Measurements from ENCODE around the gene HOXB8. TPM values are rescaled to one million over a fixed set of nuclear protein-coding genes. Genes with fewer than 3 reads are reported as not detected.

Gene HOXB8
- total RNA-seq, 1 experiment from 2014 or later, result 28.2 TPM

DNA sequence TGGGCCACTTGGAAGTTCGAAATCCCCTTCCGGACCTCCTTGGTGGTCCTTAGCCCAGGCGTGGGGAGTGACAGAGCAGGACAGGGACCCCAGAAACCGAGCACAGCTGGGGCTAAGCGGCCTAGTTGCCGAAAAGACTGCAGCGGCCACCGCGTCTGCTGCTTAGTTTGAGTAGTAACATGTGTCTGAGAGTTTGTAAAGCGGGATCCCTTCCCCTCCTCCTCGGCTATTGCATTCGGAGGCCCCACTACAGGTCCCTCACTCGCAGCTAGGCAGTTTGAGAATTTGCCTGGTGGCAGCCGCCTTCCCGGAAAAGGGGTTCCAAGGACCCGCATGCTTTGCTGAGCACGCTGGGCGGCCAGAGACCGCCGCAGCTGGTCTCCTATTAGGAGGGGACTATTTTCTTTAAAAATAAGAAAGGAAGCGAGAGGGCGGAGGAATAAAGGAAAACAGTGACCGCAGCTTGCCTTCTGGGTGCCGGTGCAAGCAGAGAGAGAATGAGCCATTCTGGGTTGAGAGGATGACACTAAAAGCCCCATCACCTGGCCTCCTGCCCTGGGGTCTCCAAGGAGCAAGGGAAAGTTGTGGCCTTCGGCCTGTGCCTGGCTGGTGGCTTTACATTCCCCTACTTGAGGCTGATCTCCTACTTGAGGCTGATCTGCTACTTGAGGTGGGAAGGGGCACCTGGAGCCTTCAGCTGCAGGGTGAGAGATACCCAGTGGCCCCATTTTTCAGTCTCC is 20.4 kb downstream of the HOXB8 start:
- CTCF ChIA-PET, result interaction anchor here (0.5 to 1.5 kb wide), 2 partner anchors 49 to 259 kb away, joined by 3 to 5 read pairs; no protein-coding TSS in a partner anchor
- Mint-ChIP-seq H3K4me1 (ENCODE audit: low read depth, unreplicated experiment) (peaks cover 71% of the 10 kb centered on the region), H3K27ac (ENCODE audit: unreplicated experiment) (peak overlapping the region; percentile 95)

GRCh38 chr17:48593840-48594537 is 21.1 kb downstream of the HOXB8 start:
- peak overlapping the region; percentile 95 for H3K27ac Mint-ChIP-seq (ENCODE audit: unreplicated experiment)
- peaks cover 99% of the 10 kb centered on the region for H3K36me3 Mint-ChIP-seq (ENCODE audit: insufficient read depth, unreplicated experiment)
- BruUV-seq (replicated peaks), result no TSS peak
- peak; percentile 97 for DNase-seq
- intact Hi-C loops (cut with micrococcal nuclease; ENCODE audit: unreplicated experiment), result no loop called here
- peaks cover 8% of the 10 kb centered on the region for H3K27me3 Mint-ChIP-seq (ENCODE audit: unreplicated experiment)
- peak; percentile 99 for TF ChIP-seq CTCF (IDR thresholded peaks at IDR 0.05; ENCODE audit: unreplicated experiment)
- no peaks in the 10 kb centered on the region for H3K9me3 Mint-ChIP-seq (ENCODE audit: low read depth, unreplicated experiment)
- peaks cover 67% of the 10 kb centered on the region for H3K4me1 Mint-ChIP-seq (ENCODE audit: low read depth, unreplicated experiment)
- CTCF ChIA-PET, result interaction anchor here (1.3 to 1.9 kb wide), 5 partner anchors 209 to 332 kb away, joined by 3 to 7 read pairs (median 5); no protein-coding TSS in a partner anchor
- peak overlapping the region; percentile 88 for H3K4me3 Mint-ChIP-seq (ENCODE audit: low read depth, unreplicated experiment)

More for the DNA sequence above, 20.4 kb downstream of the HOXB8 start:
- intact Hi-C loops (cut with micrococcal nuclease; ENCODE audit: unreplicated experiment), result no loop called here
- DNase-seq, result no peak
- Mint-ChIP-seq H3K4me3 (ENCODE audit: low read depth, unreplicated experiment) (peak overlapping the region; percentile 88), H3K36me3 (ENCODE audit: insufficient read depth, unreplicated experiment) (peaks cover 98% of the 10 kb centered on the region), H3K9me3 (ENCODE audit: low read depth, unreplicated experiment) (no peaks in the 10 kb centered on the region), H3K27me3 (ENCODE audit: unreplicated experiment) (peaks cover 8% of the 10 kb centered on the region)
- no peak for TF ChIP-seq CTCF (IDR thresholded peaks at IDR 0.05; ENCODE audit: unreplicated experiment)
- TSS peak; percentile 28 for BruUV-seq (replicated peaks)

GRCh38 chr17:48593126-48593829 is 21.8 kb downstream of the HOXB8 start, which contains the start of gene HOXB5:
Gene HOXB5 (minus strand): TSS chr17:48593779. CDS start chr17:48593682, 97 bp downstream.
- CTCF ChIA-PET, result interaction anchor here (0.7 to 1.9 kb wide), 11 partner anchors 38 to 334 kb away, joined by 3 to 7 read pairs (median 5); no protein-coding TSS in a partner anchor
- DNase-seq, result peak; percentile 30
- no peaks in the 10 kb centered on the region for H3K9me3 Mint-ChIP-seq (ENCODE audit: low read depth, unreplicated experiment)
- H3K4me1 Mint-ChIP-seq (ENCODE audit: low read depth, unreplicated experiment), result peaks cover 69% of the 10 kb centered on the region
- H3K36me3 Mint-ChIP-seq (ENCODE audit: insufficient read depth, unreplicated experiment), result peaks cover 99% of the 10 kb centered on the region
- H3K27me3 Mint-ChIP-seq (ENCODE audit: unreplicated experiment), result peaks cover 5% of the 10 kb centered on the region
- no peak for TF ChIP-seq CTCF (IDR thresholded peaks at IDR 0.05; ENCODE audit: unreplicated experiment)
- intact Hi-C loops (cut with micrococcal nuclease; ENCODE audit: unreplicated experiment), result no loop called here
- peak within 1 kb of the TSS; percentile 88 for H3K4me3 Mint-ChIP-seq (ENCODE audit: low read depth, unreplicated experiment)
- no TSS peak for BruUV-seq (replicated peaks)
- H3K27ac Mint-ChIP-seq (ENCODE audit: unreplicated experiment), result peak within 1 kb of the TSS; percentile 95

GRCh38 chr17:48592577-48592976 is 22.5 kb downstream of the HOXB8 start:
- CTCF ChIA-PET, result interaction anchor here (0.6 to 1.9 kb wide), 12 partner anchors 37 to 681 kb away, joined by 3 to 7 read pairs (median 5); no protein-coding TSS in a partner anchor
- H3K27me3 Mint-ChIP-seq (ENCODE audit: unreplicated experiment), result no peaks in the 10 kb centered on the region
- H3K36me3 Mint-ChIP-seq (ENCODE audit: insufficient read depth, unreplicated experiment), result peaks cover 99% of the 10 kb centered on the region
- DNase-seq, result no peak
- intact Hi-C loops (cut with micrococcal nuclease; ENCODE audit: unreplicated experiment), result no loop called here
- BruUV-seq (replicated peaks), result no TSS peak
- H3K9me3 Mint-ChIP-seq (ENCODE audit: low read depth, unreplicated experiment), result no peaks in the 10 kb centered on the region
- peaks cover 69% of the 10 kb centered on the region for H3K4me1 Mint-ChIP-seq (ENCODE audit: low read depth, unreplicated experiment)
- peak overlapping the region; percentile 95 for H3K27ac Mint-ChIP-seq (ENCODE audit: unreplicated experiment)
- peak overlapping the region; percentile 88 for H3K4me3 Mint-ChIP-seq (ENCODE audit: low read depth, unreplicated experiment)
- no peak for TF ChIP-seq CTCF (IDR thresholded peaks at IDR 0.05; ENCODE audit: unreplicated experiment)

Data from Calu3 (cell line).